ENCODE measurements around the gene TCAF1.
"Not testable (repeated sequence)": the region's sequence is repeated elsewhere in the genome, so short reads cannot be mapped to it uniquely, and the experiment has no call there.

The TCAF1 gene

GRCh38 chr7:143855443-143855842, 46.5 kb downstream of the TCAF1 start:
- DNase-seq: not testable (repeated sequence)

DNA sequence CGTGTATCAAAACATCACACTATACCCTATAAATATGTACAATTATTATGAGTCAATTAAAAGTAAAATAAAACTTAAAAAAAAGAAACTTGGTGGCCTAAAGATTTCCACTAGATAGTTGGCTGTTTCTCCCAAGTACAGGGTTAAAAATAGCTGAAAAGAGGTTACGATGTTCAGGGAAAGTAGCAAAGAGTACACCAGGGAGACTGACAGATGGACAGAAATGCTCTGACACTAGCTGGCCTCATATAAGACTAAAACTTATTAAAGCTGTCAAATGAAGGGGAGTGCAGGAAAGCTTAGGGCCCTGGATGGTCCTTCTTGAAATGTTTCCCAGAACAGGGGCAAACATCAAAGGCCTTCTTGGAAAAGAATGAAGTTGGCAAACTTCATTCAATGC, 51.3 kb downstream of the TCAF1 start:
- DNase-seq: no peak

DNA sequence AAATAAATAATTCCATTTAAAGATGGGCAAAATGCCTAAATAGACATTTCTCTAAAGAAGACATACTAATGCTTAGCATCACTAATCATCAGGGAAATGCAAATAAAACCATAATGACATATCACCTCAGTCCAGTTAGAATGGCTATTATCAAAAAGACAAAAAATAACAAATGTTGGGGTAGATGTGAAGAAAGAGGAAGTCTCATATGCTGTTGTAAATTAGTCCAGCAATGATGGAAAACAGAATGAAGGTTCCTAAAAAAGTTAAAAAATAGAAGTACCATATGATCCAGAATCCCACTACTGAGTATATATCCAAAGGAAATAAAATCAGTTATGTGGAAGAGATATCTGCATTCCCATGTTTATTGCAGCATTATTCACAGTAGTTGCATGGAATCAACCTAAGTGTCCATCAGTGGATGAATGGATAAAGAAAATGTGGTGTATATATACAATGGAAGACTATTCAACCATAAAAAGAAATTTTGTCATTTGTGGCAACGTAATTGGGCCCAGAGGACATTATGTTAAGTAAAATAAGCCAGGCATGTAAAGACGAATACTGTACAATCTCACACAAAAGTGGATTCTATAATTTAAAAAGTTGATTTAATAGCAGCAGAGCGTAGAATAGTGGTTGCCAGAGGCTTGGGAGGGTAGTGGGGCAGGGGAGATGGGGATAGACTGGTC, 52.0 kb downstream of the TCAF1 start:
- no peak for DNase-seq

DNA sequence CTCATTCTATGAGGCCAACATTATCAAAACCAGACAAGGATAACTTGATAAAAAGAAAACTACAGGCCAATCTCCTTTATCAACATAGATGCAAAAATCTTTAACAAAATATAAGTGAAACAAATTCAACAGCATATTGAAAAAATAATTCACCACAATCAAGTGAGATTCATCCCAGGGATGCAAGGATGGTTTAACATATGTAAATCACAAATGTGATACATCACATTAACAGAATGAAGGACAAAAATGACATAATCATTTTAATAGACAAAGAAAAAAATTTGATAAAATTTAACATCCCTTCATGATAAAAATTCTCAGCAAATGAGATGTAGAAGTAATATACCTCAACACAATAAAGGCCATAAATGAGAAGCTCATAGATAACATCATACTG, 53.8 kb downstream of the TCAF1 start:
- DNase-seq: no peak

DNA sequence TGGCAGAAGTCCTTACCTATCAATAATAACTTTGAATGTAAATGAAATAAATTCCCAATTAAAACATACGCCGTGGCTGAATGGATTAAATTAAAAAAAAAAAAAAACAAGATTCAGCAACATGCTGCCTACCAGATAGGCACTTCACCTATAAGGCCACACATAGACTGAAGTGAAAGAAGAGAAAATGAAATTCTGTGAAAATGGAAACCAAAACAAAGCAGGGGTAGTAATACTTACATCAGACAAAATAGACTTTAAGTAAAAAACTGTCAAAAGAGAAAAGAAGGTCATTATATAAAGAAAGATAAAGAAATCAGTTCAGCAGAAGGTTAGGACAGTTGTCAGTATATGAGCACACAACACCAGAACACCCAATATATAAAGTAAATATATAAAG, 55.3 kb downstream of the TCAF1 start:
- DNase-seq: no peak

DNA sequence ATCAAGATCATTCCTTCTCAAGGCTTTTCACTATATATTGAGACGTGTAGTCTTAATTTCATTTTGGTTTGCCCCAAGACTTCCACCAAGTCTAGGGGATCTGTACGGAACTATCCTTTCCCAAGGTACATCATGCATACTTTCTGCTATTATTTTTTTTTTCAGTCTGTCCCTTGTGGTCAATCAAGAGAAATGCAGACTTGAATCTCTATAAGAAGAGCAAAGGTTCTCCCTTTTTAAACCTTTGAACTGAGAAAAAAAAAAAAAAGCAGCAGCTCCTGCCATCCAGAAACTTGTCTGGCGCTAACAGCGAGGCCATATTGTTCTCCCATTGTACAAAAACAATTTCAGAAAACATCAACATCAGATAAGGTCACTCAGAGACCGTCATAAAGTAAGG, 60.3 kb downstream of the TCAF1 start:
- DNase-seq: not testable (repeated sequence)

- not testable (repeated sequence) for DNase-seq
These were observed 61.9 kb downstream of the TCAF1 start for GRCh38 chr7:143840062-143840461.

DNA sequence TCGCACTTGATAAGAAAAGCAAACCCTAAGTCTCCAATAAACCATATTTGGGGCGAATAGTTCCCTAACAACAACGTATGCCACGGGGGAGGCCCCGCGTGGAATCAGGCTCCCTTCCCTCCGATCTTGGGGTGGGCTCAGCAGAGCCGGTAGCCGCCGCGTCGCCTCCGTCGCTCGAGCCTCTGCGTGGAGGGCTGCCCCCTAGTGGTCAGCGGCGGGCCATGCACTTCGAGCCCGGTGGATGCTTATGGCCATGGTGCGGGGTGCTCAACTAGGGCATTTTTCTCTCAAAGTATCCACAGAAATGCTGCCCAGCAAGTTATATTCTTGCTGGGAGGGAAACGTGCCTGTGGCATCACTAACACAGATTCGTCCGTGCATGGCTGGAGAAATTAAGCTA, 64.8 kb downstream of the TCAF1 start:
- DNase-seq: peak; percentile 86

GRCh38 chr7:143836622-143837021, 65.4 kb downstream of the TCAF1 start:
- DNase-seq: peak; percentile 85

DNA sequence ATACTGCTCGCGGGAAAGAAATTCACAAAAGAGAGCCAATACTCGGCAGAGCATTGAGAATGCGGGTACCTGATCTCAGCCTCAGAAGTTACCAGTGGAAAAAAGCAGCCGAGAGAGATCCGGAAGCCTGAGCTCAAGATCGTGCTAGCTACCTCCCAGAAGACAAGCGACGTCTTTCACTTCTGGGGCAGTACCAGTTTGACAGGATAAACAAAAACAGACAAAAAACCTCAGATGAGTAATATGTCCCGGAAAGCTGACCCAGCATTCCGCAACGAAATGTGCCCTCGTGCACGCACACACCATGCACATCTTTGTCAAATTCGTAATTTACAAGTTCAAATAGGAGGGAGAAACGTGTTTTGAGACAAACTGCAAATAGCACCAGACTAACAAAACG, 65.9 kb downstream of the TCAF1 start:
- not testable (repeated sequence) for DNase-seq

DNA sequence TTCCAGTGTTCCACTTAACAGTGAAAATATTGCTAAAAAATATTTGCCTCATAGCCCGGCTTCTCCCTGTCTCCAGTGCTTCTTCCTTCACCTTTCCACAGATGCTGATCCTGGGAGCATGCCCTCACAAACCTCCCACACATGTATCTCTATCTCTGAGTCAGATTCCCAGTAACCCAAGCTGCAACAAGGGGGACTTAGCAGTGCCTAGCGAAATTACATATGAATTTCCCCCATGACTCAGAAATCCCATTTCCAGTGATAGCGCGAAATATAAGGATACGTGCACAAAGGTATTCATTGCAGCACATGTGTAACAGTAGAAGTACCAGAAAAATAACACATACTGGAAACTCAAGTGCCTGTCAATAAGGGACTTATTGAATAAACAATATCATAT, 75.4 kb downstream of the TCAF1 start:
- DNase-seq: not testable (repeated sequence)

- not testable (repeated sequence) for DNase-seq
These were observed 77.5 kb downstream of the TCAF1 start for GRCh38 chr7:143824295-143825135.

GRCh38 chr7:143823634-143824294, 78.2 kb downstream of the TCAF1 start:
- DNase-seq: not testable (repeated sequence)

GRCh38 chr7:143821392-143822277, 80.3 kb downstream of the TCAF1 start:
- DNase-seq: not testable (repeated sequence)

DNA sequence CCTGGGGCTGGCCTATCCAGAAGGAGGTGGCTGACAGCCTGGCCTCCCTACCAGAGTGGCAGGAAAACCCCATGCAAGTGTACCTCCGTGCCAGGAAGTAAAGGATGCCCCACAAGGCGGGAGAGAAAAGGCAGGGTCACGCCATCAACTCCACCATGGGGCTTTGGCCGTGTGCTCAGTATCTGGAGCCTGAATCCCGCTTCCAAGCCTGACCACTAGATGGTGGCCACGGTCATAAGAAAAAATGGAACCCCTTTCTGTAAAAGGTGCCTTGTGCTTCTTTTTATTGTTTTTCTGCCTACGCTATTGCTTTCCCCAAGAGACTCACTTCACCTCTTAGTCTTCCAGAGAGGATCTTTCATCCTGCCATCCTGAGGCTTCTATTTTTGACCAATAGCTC, 84.1 kb downstream of the TCAF1 start:
- DNase-seq: not testable (repeated sequence)

GRCh38 chr7:143816471-143817133, 85.4 kb downstream of the TCAF1 start:
- not testable (repeated sequence) for DNase-seq

GRCh38 chr7:143810639-143811038, 91.3 kb downstream of the TCAF1 start:
- not testable (repeated sequence) for DNase-seq

GRCh38 chr7:143806664-143807071, 95.3 kb downstream of the TCAF1 start:
- not testable (repeated sequence) for DNase-seq

All from activated CD4-positive, alpha-beta T cell treated with anti-CD3 and anti-CD28 coated beads for 1 hour (primary cell).